Measurements from ENCODE around the gene E4F1. TPM values are rescaled to one million over a fixed set of nuclear protein-coding genes. Genes with fewer than 3 reads are reported as not detected.

Gene E4F1
- total RNA-seq, 2 donors from 2014 or later = 24.5 to 29.6 TPM

GRCh38 chr16:2196162-2196980 lies 27.0 kb upstream of the E4F1 start, which contains the start of gene CASKIN1:
CASKIN1 (minus strand) TSS chr16:2196605; CDS start chr16:2196432, 173 bp downstream.
- Histone ChIP-seq H3K4me1 (ENCODE audit: control insufficient read depth, insufficient read depth, low read length) (peaks cover 7% of the 10 kb centered on the region), H3K9ac (ENCODE audit: extremely low read depth, low read length, poor library complexity, severe bottlenecking) (no peak within 1 kb of the TSS), H3K4me3 (ENCODE audit: low read length) (peak within 1 kb of the TSS; percentile 66), H3K9me3 (ENCODE audit: control insufficient read depth, low read length) (no peaks in the 10 kb centered on the region), H3K27me3 (ENCODE audit: control insufficient read depth, insufficient read depth, low read length, poor library complexity, severe bottlenecking) (peaks cover 48% of the 10 kb centered on the region), H3K27ac (ENCODE audit: low read depth, low read length) (no peak within 1 kb of the TSS), H3K36me3 (ENCODE audit: control insufficient read depth, insufficient read depth, low read length) (no peaks in the 10 kb centered on the region)
- TF ChIP-seq CTCF (conservative IDR thresholded peaks at IDR 0.05) = no peak
- no peaks in the 10 kb centered on the region for H3K9me3 Mint-ChIP-seq
- WGBS, 2 experiments (ENCODE audit: insufficient coverage in 1 of 2, insufficient read length in 1 of 2) = 0% methylated on average over 13 to 107 of the region's 129 CpGs
- peak; percentile 71 for DNase-seq
- peak within 1 kb of the TSS; percentile 52 for H3K4me3 Mint-ChIP-seq
- H3K27me3 Mint-ChIP-seq (ENCODE audit: insufficient read depth) = peaks cover 50% of the 10 kb centered on the region
- no peaks in the 10 kb centered on the region for H3K36me3 Mint-ChIP-seq (ENCODE audit: low read depth)
- H3K4me1 Mint-ChIP-seq = no peaks in the 10 kb centered on the region
- no peak within 1 kb of the TSS for H3K27ac Mint-ChIP-seq

DNA sequence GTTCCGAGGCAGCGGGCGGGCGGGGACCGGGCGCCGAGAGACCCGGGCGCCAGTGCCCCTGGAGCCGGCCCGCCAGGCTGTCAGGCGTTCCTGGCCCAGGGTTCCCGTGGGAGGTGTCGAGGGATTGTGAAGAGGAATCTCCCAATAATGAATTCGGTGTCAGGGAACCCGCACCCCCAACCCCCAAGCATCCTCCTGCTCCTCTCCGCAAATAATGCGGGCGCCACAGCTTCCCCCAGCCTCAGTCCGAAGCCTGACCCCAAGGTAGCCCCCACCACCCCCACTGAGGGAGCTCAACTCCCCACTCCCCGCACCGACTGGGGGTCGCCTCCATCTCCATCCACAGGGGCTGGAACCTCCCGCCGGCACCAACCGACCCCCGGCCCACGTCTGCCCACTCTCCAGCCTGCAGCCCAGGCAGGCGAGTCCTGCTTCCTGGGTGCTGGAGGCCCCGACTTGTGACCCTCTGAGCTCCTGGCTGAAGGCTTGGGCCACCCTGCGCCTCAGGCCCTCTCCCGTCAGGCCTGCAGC lies 26.3 kb upstream of the E4F1 start:
- H3K27ac Mint-ChIP-seq = no peak overlapping the region
- no peaks in the 10 kb centered on the region for H3K4me1 Mint-ChIP-seq
- H3K4me3 Mint-ChIP-seq = peak overlapping the region; percentile 52
- H3K9me3 Mint-ChIP-seq = no peaks in the 10 kb centered on the region
- Histone ChIP-seq H3K27ac (ENCODE audit: low read depth, low read length) (no peak overlapping the region), H3K4me1 (ENCODE audit: control insufficient read depth, insufficient read depth, low read length) (peaks cover 7% of the 10 kb centered on the region), H3K9ac (ENCODE audit: extremely low read depth, low read length, poor library complexity, severe bottlenecking) (no peak overlapping the region), H3K9me3 (ENCODE audit: control insufficient read depth, low read length) (no peaks in the 10 kb centered on the region), H3K36me3 (ENCODE audit: control insufficient read depth, insufficient read depth, low read length) (no peaks in the 10 kb centered on the region), H3K4me3 (ENCODE audit: low read length) (no peak overlapping the region), H3K27me3 (ENCODE audit: control insufficient read depth, insufficient read depth, low read length, poor library complexity, severe bottlenecking) (peaks cover 48% of the 10 kb centered on the region)
- no peak for DNase-seq
- H3K36me3 Mint-ChIP-seq (ENCODE audit: low read depth) = no peaks in the 10 kb centered on the region
- no peak for TF ChIP-seq CTCF (conservative IDR thresholded peaks at IDR 0.05)
- H3K27me3 Mint-ChIP-seq (ENCODE audit: insufficient read depth) = peaks cover 57% of the 10 kb centered on the region
- 40 to 47% methylated on average over 16 to 32 of the region's 32 CpGs for WGBS, 2 experiments (ENCODE audit: insufficient coverage in 1 of 2, insufficient read length in 1 of 2)

DNA sequence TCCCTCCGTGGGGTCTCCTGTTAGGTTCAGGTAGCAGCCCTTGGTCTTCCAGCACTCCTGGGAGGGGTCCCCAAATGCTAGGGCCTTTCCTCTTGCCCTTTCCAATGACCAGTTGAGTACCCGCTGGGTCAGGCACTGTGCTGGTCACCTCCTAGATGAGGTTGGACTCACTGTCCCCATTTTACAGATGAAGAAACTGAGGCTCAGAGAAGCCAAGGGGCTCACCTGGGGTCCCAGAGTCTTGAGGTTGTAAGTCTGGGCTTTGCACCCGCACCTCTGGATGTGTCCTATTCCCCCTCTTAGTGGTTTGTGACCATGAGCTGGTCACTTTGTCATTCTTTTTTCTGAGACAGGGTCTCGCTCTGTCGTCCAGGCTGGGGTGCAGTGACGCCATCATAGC lies 25.6 kb upstream of the E4F1 start:
- no peak for DNase-seq
- H3K4me3 ChIP-seq (ENCODE audit: low read length) = no peak overlapping the region
- H3K9me3 ChIP-seq (ENCODE audit: control insufficient read depth, low read length) = no peaks in the 10 kb centered on the region
- Mint-ChIP-seq H3K36me3 (ENCODE audit: low read depth) (no peaks in the 10 kb centered on the region), H3K4me1 (no peaks in the 10 kb centered on the region), H3K4me3 (peak overlapping the region; percentile 52), H3K27ac (no peak overlapping the region), H3K9me3 (no peaks in the 10 kb centered on the region), H3K27me3 (ENCODE audit: insufficient read depth) (peaks cover 63% of the 10 kb centered on the region)
- 78 to 85% methylated on average over 6 of the region's 6 CpGs for WGBS, 2 experiments (ENCODE audit: insufficient coverage in 1 of 2, insufficient read length in 1 of 2)
- peaks cover 48% of the 10 kb centered on the region for H3K27me3 ChIP-seq (ENCODE audit: control insufficient read depth, insufficient read depth, low read length, poor library complexity, severe bottlenecking)
- H3K9ac ChIP-seq (ENCODE audit: extremely low read depth, low read length, poor library complexity, severe bottlenecking) = no peak overlapping the region
- TF ChIP-seq CTCF (conservative IDR thresholded peaks at IDR 0.05) = no peak
- H3K36me3 ChIP-seq (ENCODE audit: control insufficient read depth, insufficient read depth, low read length) = no peaks in the 10 kb centered on the region
- H3K27ac ChIP-seq (ENCODE audit: low read depth, low read length) = no peak overlapping the region
- H3K4me1 ChIP-seq (ENCODE audit: control insufficient read depth, insufficient read depth, low read length) = peaks cover 7% of the 10 kb centered on the region

All from endodermal cell (in vitro differentiated cells).